Neuronal stem cell (in vitro differentiated cells): ENCODE results near the gene TUBB2B.
A peak's percentile ranks its signal among the peaks of the same experiment; 100 is the strongest.

Source experiments
- DNase-seq: peaks from one replicate; pipeline ENCODE4 v3.0.0-alpha.2; 2013; ENCODE audit warnings: low spot score
- H2AFZ ChIP-seq: one replicate; pipeline ENCODE4 v1.6.1; 2013; ENCODE audit warnings: mild to moderate bottlenecking, low read length, inconsistent platforms
- H2AK5ac ChIP-seq: 2 replicates; pipeline ENCODE4 v1.6.1; 2013; ENCODE audit warnings: low read depth, mild to moderate bottlenecking, inconsistent platforms, low read length, moderate library complexity, mixed read lengths
- H2BK120ac ChIP-seq: 2 replicates; pipeline ENCODE4 v1.6.1; 2013; ENCODE audit warnings: low read depth, mild to moderate bottlenecking, inconsistent platforms, low read length, moderate library complexity, mixed read lengths
- H2BK12ac ChIP-seq: one replicate; pipeline ENCODE4 v1.6.1; 2013; ENCODE audit warnings: low read length, inconsistent platforms
- H2BK15ac ChIP-seq: 2 replicates; pipeline ENCODE4 v1.6.1; 2013; ENCODE audit warnings: mild to moderate bottlenecking, low read length, inconsistent platforms, mixed read lengths
- H2BK5ac ChIP-seq: one replicate; pipeline ENCODE4 v1.6.1; 2013; ENCODE audit warnings: inconsistent platforms, mild to moderate bottlenecking, low read length, moderate library complexity
- H3K14ac ChIP-seq: one replicate; pipeline ENCODE4 v1.6.1; 2013; ENCODE audit warnings: low read length, inconsistent platforms
- H3K18ac ChIP-seq: 2 replicates; pipeline ENCODE4 v1.6.1; 2013; ENCODE audit warnings: low read length, inconsistent platforms
- H3K23ac ChIP-seq: 2 replicates; pipeline ENCODE4 v1.6.1; 2013; ENCODE audit warnings: low read depth, mild to moderate bottlenecking, mixed read lengths, low read length, inconsistent platforms; ENCODE audit not compliant: poor library complexity
- H3K27ac ChIP-seq: replicated peaks from 3 replicates; pipeline ENCODE4 v1.5.1; 2013; ENCODE audit warnings: low read length, inconsistent platforms
- H3K27me3 ChIP-seq, 3 experiments: 2 replicates each; pipeline ENCODE4 v1.6.1; 2013; ENCODE audit warnings: low read length in 3 of 3, mild to moderate bottlenecking in 2 of 3, inconsistent platforms in 1 of 3, low read depth in 1 of 3, mixed read lengths in 1 of 3, moderate library complexity in 1 of 3; ENCODE audit not compliant: control insufficient read depth in 3 of 3, insufficient read depth in 3 of 3
- H3K36me3 ChIP-seq, 2 donors: replicated peaks in 1 of 2; 2 replicates each; pipeline ENCODE4 v1.6.1; 2013; ENCODE audit warnings: low read length in 2 of 2; ENCODE audit not compliant: control insufficient read depth in 2 of 2, insufficient read depth in 2 of 2
- H3K4ac ChIP-seq: 2 replicates; pipeline ENCODE4 v1.6.1; 2013; ENCODE audit warnings: inconsistent platforms, mild to moderate bottlenecking, low read length, moderate library complexity
- H3K4me1 ChIP-seq, 2 donors: 1 replicate in 1 of 2; 2 replicates in 1 of 2; pipeline ENCODE4 v1.6.1; 2013; ENCODE audit warnings: low read length in 2 of 2, low read depth in 1 of 2; ENCODE audit not compliant: control insufficient read depth in 2 of 2, insufficient read depth in 1 of 2
- H3K4me2 ChIP-seq: one replicate; pipeline ENCODE4 v1.6.1; 2013; ENCODE audit warnings: mild to moderate bottlenecking, low read length, inconsistent platforms; ENCODE audit not compliant: insufficient read depth, poor library complexity, severe bottlenecking
- H3K4me3 ChIP-seq, 2 donors: 2 replicates each; pipeline ENCODE4 v1.5.1; 2013; ENCODE audit warnings: low read length in 2 of 2, mild to moderate bottlenecking in 2 of 2, inconsistent platforms in 1 of 2, moderate library complexity in 1 of 2
- H3K79me1 ChIP-seq: one replicate; pipeline ENCODE4 v1.6.1; 2013; ENCODE audit warnings: low read depth, mild to moderate bottlenecking, inconsistent platforms, low read length, moderate library complexity
- H3K9ac ChIP-seq: one replicate; pipeline ENCODE4 v1.6.1; 2013; ENCODE audit warnings: mild to moderate bottlenecking, low read depth, low read length, inconsistent platforms; ENCODE audit not compliant: poor library complexity
- H3K9me3 ChIP-seq, 2 donors: replicated peaks in 1 of 2; 2 replicates each; pipeline versions ENCODE3 to v1.6.1; 2013; ENCODE audit warnings: low read length in 2 of 2, mild to moderate bottlenecking in 2 of 2, inconsistent platforms in 1 of 2, low read depth in 1 of 2, mixed read lengths in 1 of 2, moderate library complexity in 1 of 2; ENCODE audit not compliant: control insufficient read depth in 2 of 2, insufficient read depth in 1 of 2
- H4K8ac ChIP-seq: one replicate; pipeline ENCODE4 v1.6.1; 2013; ENCODE audit warnings: low read depth, mild to moderate bottlenecking, inconsistent platforms, low read length, moderate library complexity
- H4K91ac ChIP-seq: one replicate; pipeline ENCODE4 v1.6.1; 2013; ENCODE audit warnings: low read length, low read depth, mild to moderate bottlenecking, inconsistent platforms; ENCODE audit not compliant: poor library complexity
- WGBS, 2 donors: extraction: QIAGEN DNeasy Blood & Tissue Kit; methylation state at CpG; one replicate each; pipeline ENCODE4 v1.1.7; 2013; ENCODE audit warnings: missing lambda C conversion rate in 2 of 2, mixed read lengths in 1 of 2; ENCODE audit not compliant: insufficient read length in 2 of 2, insufficient replicate concordance in 1 of 2; ENCODE audit errors: extremely low coverage in 2 of 2; 5-methylcytosine and 5-hydroxymethylcytosine counted together

TUBB2B gene

GRCh38 chr6:3233321-3233720 lies 5.9 kb upstream of the TUBB2B start:
- no peak overlapping the region for H4K91ac ChIP-seq
- no peak overlapping the region for H2BK5ac ChIP-seq
- H3K27ac ChIP-seq, result no peak overlapping the region
- H2BK12ac ChIP-seq, result no peak overlapping the region
- no peak overlapping the region for H3K4ac ChIP-seq
- no peak for DNase-seq
- WGBS, 2 donors, result no CpG with 5 or more reads among the region's 3 CpGs
- peaks cover 0 to 12% of the 10 kb centered on the region in 2 donors for H3K36me3 ChIP-seq
- H2AFZ ChIP-seq, result no peak overlapping the region
- no peaks in the 10 kb centered on the region for H3K79me1 ChIP-seq
- H3K4me3 ChIP-seq, result no peak overlapping the region
- no peaks in the 10 kb centered on the region for H3K9me3 ChIP-seq
- no peak overlapping the region for H2BK120ac ChIP-seq
- no peaks in the 10 kb centered on the region for H3K27me3 ChIP-seq
- H2AK5ac ChIP-seq, result no peak overlapping the region
- no peak overlapping the region for H3K9ac ChIP-seq
- no peak overlapping the region for H2BK15ac ChIP-seq
- H3K14ac ChIP-seq, result no peak overlapping the region
- H3K4me1 ChIP-seq, result peaks cover 4 to 5% of the 10 kb centered on the region in 2 donors
- H3K4me2 ChIP-seq, result no peak overlapping the region
- no peak overlapping the region for H4K8ac ChIP-seq
- H3K23ac ChIP-seq, result no peak overlapping the region
- no peak overlapping the region for H3K18ac ChIP-seq

DNA sequence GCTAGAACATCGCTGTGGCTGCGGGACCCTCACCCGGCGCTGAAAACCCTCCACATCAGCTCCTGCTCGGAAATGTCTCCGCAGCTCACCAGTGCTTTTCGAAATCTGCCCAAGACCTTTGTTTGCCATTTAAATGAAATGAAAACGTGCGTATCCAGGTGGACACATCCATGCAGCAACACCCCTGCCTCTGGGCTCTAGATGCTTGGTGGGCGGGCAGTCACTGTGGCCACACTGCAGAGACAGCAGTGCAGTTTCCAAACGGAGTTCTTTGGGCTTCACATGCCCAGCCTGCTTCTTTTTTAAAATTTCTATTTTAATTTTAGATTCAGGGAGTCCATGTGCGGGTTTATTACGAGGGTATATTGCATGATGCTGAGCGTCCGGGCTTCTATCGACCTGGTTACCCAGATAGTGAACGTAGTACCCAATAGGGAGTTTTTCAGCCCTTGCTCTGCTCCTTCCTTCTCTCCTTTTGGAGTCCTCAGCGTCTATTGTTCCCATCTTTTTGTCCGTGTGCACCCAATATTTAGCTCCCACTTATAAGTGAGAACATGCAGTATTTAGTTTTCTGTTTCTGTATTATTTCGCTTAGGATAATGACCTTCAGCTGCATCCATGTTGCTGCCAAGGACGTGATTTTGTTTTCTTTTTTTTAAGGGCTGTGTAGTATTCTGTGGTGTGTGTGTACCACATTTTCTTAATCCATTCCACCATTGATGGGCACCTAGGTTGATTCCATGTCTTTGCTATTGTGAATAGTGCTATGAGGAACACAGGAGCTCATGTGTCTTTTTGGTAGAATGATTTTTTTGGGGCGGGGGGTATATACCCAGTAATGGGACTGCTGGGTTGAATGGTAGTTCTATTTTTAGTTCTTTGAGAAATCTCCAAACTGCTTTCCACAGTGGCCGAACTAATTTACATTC lies 4.8 kb upstream of the TUBB2B start:
- Histone ChIP-seq H3K9ac (peak overlapping the region; percentile 65), H3K9me3 (no peaks in the 10 kb centered on the region), H3K4me2 (peak overlapping the region; percentile 93), H2AFZ (peak overlapping the region; percentile 81), H3K18ac (peak overlapping the region; percentile 80), H2BK15ac (peak overlapping the region; percentile 61), H3K23ac (no peak overlapping the region), H4K8ac (no peak overlapping the region), H3K4ac (no peak overlapping the region), H3K4me1 (peaks cover 4 to 5% of the 10 kb centered on the region in 2 donors), H2BK12ac (no peak overlapping the region), H2BK5ac (peak overlapping the region; percentile 98), H4K91ac (no peak overlapping the region), H3K27me3 (no peaks in the 10 kb centered on the region), H3K79me1 (peaks cover 2% of the 10 kb centered on the region), H3K27ac (peak overlapping the region; percentile 95), H2AK5ac (no peak overlapping the region), H2BK120ac (no peak overlapping the region), H3K4me3 (peak overlapping the region; percentile 85 to 95), H3K14ac (no peak overlapping the region), H3K36me3 (peaks cover 0 to 6% of the 10 kb centered on the region in 2 donors)
- DNase-seq, result no peak
- WGBS, 2 donors, result no CpG with 5 or more reads among the region's 23 CpGs

DNA sequence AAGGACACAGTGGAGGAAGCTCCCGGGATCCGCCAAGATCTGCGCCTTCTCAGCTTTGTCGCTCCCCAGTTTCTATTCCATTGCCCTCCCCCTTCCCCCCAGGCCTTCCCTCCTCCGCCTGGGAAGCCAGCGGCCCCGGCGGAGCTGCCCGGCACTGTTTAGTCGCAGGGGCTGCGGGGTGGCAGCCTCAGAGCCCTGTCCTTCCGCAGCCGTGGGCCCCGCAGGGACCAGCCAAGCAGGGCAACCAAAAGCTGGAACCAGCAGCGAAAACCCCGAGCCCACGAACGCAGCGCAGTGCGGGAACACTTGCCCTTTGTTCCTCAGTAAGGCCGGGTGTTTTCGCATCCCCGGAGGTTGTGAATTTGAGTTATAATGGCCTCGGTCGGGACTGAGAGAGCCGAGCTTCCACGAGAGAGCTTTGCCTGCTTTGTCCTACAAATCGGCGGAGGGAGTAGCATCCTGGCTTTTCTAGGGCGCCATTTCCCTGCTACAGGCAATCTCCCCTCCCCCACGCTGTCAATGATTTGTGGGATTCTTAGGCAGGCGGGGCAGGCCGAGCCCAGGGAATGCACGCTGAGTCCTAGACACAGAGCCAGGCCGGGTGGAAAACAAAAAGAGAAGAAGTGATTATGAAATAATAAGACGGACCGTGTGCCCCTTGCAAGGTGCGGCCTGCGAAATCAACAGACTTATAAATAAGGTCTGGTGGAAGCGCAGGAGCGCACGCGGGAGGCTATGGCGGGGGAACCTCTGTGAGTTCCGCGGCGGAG lies 4.0 kb upstream of the TUBB2B start:
- no CpG with 5 or more reads among the region's 47 CpGs for WGBS, 2 donors
- H3K4me3 ChIP-seq, result peak overlapping the region; percentile 85 to 95
- peak overlapping the region; percentile 81 for H2AFZ ChIP-seq
- peak overlapping the region; percentile 1 for H3K4ac ChIP-seq
- H2BK12ac ChIP-seq, result no peak overlapping the region
- no peak overlapping the region for H4K8ac ChIP-seq
- H2AK5ac ChIP-seq, result peak overlapping the region; percentile 61
- peak overlapping the region; percentile 36 for H2BK120ac ChIP-seq
- peak; percentile 83 for DNase-seq
- H3K9ac ChIP-seq, result peak overlapping the region; percentile 92
- no peaks in the 10 kb centered on the region for H3K27me3 ChIP-seq
- no peaks in the 10 kb centered on the region for H3K9me3 ChIP-seq
- peaks cover 9% of the 10 kb centered on the region for H3K79me1 ChIP-seq
- no peak overlapping the region for H4K91ac ChIP-seq
- peak overlapping the region; percentile 15 for H3K23ac ChIP-seq
- H3K14ac ChIP-seq, result peak overlapping the region; percentile 28
- peak overlapping the region; percentile 95 for H3K27ac ChIP-seq
- peak overlapping the region; percentile 98 for H2BK5ac ChIP-seq
- H3K18ac ChIP-seq, result peak overlapping the region; percentile 96
- peak overlapping the region; percentile 61 for H2BK15ac ChIP-seq
- peaks cover 0 to 9% of the 10 kb centered on the region in 2 donors for H3K36me3 ChIP-seq
- H3K4me1 ChIP-seq, result peaks cover 4 to 5% of the 10 kb centered on the region in 2 donors
- peak overlapping the region; percentile 93 for H3K4me2 ChIP-seq

DNA sequence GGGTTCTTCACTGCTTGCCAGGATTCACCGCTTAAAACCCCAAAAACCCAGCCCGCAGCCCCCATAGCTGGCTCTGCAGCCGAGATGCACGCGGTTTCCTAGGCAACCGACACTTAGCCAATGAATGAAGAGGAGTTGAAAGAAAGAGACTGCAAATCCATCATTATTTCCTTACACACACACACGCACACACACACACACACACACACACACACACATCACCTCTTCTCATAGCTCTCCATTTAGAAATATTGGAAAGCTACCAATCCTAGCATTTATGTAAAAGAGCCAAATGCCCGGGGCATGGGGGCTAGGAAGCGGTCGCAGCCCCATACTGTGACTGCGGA lies 3.4 kb upstream of the TUBB2B start:
- Histone ChIP-seq H2AK5ac (peak overlapping the region; percentile 61), H3K4me1 (peaks cover 10% of the 10 kb centered on the region in 2 donors), H3K9ac (peak overlapping the region; percentile 92), H2BK12ac (no peak overlapping the region), H2AFZ (peak overlapping the region; percentile 81), H3K4me2 (peak overlapping the region; percentile 93), H3K18ac (peak overlapping the region; percentile 96), H4K91ac (no peak overlapping the region), H2BK5ac (peak overlapping the region; percentile 98), H4K8ac (no peak overlapping the region), H2BK120ac (peak overlapping the region; percentile 36), H3K27me3 (no peaks in the 10 kb centered on the region), H2BK15ac (peak overlapping the region; percentile 8), H3K79me1 (peaks cover 13% of the 10 kb centered on the region), H3K4ac (peak overlapping the region; percentile 1), H3K9me3 (no peaks in the 10 kb centered on the region), H3K23ac (no peak overlapping the region), H3K14ac (peak overlapping the region; percentile 28), H3K27ac (peak overlapping the region; percentile 95), H3K36me3 (peaks cover 3 to 11% of the 10 kb centered on the region in 2 donors), H3K4me3 (peak overlapping the region; percentile 85 to 95)
- DNase-seq, result peak; percentile 74
- no CpG with 5 or more reads among the region's 11 CpGs for WGBS, 2 donors
